ENCODE results near the gene MALL. TPM values are rescaled to one million over a fixed set of nuclear protein-coding genes. Genes with fewer than 3 reads are reported as not detected.
A peak's percentile ranks its signal among the peaks of the same experiment; 100 is the strongest.
"Not testable (repeated sequence)": the region's sequence is repeated elsewhere in the genome, so short reads cannot be mapped to it uniquely, and the experiment has no call there.

Gene MALL
- total and polyA plus RNA-seq, 4 donors = 1.6 to 4.2 (median 2.7) TPM

DNA sequence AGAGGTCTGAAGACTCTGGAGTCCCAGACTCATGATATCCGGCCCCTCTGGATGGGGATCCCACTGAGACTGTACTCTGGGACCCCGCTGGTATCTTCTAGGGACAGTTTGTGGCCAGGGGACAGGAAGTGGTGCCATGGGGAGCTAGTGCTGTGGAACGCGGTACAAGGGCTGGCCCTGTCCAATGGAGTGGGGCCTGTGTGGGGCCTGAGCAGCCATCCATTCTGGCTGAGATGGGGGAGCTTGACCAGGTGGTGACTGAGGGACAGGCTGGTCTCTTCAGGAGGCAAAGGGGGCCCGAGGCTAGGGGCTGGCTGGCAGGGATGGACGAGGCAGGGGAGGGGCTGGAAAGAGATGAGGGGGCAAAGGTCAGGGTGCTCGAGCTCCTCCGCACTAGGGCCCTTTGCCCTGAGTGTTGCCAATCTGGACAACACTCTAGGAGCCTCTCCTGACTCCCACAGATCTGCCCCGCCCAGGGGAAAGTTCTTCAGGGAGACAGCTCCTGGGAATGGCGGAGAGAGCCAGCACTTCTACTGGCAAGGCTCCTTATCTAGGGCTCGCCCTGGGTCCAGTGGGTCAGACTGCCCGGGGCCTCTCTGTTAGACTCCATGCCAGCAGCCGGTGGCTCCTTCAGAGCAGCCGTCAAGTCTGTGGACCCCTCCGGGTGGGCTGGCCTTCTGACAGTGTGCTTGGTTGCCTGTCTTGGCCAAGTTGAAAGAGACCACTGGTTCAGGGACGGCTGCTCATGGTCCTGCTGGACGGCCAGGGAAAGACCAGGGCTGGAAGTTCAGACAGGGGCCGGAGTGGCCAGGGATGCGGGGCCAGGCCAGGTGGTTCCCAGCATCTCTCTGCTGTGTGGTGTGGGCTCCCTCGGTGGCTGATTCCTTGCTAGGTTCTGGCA lies 12.3 kb downstream of the MALL start (continued):
- TF ChIP-seq TAF1 (conservative IDR thresholded peaks at IDR 0.05) = no peak
- TF ChIP-seq RXRA (IDR thresholded peaks at IDR 0.05) = no peak
- TF ChIP-seq, protein P1, sequence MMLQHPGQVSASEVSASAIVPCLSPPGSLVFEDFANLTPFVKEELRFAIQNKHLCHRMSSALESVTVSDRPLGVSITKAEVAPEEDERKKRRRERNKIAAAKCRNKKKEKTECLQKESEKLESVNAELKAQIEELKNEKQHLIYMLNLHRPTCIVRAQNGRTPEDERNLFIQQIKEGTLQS (IDR thresholded peaks at IDR 0.05) = no peak
- TF ChIP-seq SP1 (IDR thresholded peaks at IDR 0.05) = no peak
- TF ChIP-seq, protein P2, sequence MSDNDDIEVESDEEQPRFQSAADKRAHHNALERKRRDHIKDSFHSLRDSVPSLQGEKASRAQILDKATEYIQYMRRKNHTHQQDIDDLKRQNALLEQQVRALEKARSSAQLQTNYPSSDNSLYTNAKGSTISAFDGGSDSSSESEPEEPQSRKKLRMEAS (IDR thresholded peaks at IDR 0.05) = no peak

DNA sequence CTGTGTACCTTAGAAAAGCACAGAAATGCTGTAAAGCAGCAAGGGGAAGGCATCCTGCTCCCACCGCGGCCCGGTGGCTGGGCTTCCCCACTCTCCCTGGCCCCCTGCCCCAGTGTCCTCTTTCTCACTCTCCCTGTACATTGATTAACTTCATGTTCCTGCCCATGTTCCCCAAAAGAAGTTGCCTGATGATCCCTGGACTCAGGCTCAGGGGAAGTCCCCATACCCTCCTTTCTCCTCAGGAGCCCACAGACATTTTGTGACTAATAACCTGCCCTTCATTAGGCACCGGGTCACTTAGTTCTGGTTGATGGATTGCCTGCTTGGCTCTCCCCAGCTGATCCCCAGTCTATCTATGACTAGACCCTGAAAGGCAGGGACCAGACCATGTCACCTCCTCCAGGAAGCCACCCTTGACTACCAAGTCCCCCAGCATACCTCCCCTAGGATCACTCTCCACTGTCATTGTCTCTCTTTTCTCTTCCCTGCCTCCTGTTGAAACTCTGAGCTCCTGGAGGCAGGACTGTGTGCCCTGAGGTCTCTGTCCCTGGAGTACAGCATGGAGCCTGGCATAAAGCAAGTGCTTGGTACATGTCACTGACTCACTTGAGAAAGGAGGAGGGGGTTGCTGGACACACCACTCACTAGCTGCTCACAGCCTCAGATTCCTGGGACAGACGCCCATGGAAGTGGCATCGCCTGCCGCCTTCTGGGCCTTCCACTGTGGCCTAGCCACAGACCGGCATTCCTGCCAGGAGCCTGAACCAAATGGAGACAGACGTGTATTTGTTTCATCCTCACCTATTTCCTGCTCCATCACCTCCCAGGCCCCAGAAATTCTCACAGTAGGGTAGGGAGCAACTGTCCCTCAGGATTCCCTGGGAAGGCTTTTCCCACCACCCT lies 13.5 kb downstream of the MALL start:
- no peaks in the 10 kb centered on the region for H3K27me3 ChIP-seq (ENCODE audit: control insufficient read depth in 4 of 4, insufficient read depth in 4 of 4, low read length in 3 of 4)
- peaks cover 0 to 3% (median under 1%) of the 10 kb centered on the region in 4 donors for H3K4me1 ChIP-seq (ENCODE audit: control insufficient read depth in 4 of 4, insufficient read depth in 4 of 4, low read length in 3 of 4)
- H3K9me3 ChIP-seq (ENCODE audit: control insufficient read depth in 4 of 4, low read length in 3 of 4) = peaks cover 0 to 3% (median 1%) of the 10 kb centered on the region in 4 donors
- no peak overlapping the region for H3K9ac ChIP-seq (ENCODE audit: low read depth in 1 of 2, low read length in 2 of 2)
- H3K4me3 ChIP-seq (ENCODE audit: low read depth in 1 of 3, low read length in 3 of 3) = no peak overlapping the region
- no peaks in the 10 kb centered on the region for H3K36me3 ChIP-seq (ENCODE audit: control insufficient read depth in 4 of 4, insufficient read depth in 3 of 4, low read depth in 1 of 4, low read length in 3 of 4)
- TF ChIP-seq SP1 (IDR thresholded peaks at IDR 0.05) (no peak), GABPA (IDR thresholded peaks at IDR 0.05 in 1 of 2, conservative IDR thresholded peaks at IDR 0.05 in 1 of 2) (no peak), EGR1 (IDR thresholded peaks at IDR 0.05; ENCODE audit: low read depth in 2 of 2) (no peak), TAF1 (conservative IDR thresholded peaks at IDR 0.05) (no peak), HNF4A (conservative IDR thresholded peaks at IDR 0.05) (no peak), RAD21 (IDR thresholded peaks at IDR 0.05) (no peak), NR2F2 (IDR thresholded peaks at IDR 0.05) (no peak)
- TF ChIP-seq, protein P2 (IDR thresholded peaks at IDR 0.05) = no peak
- peak overlapping the region; percentile 56 to 80 for H3K27ac ChIP-seq (ENCODE audit: low read depth in 1 of 2, low read length in 2 of 2)
- 81% methylated on average over 9 of the region's 9 CpGs for WGBS
- DNase-seq (ENCODE audit: low spot score) = peak; percentile 17

DNA sequence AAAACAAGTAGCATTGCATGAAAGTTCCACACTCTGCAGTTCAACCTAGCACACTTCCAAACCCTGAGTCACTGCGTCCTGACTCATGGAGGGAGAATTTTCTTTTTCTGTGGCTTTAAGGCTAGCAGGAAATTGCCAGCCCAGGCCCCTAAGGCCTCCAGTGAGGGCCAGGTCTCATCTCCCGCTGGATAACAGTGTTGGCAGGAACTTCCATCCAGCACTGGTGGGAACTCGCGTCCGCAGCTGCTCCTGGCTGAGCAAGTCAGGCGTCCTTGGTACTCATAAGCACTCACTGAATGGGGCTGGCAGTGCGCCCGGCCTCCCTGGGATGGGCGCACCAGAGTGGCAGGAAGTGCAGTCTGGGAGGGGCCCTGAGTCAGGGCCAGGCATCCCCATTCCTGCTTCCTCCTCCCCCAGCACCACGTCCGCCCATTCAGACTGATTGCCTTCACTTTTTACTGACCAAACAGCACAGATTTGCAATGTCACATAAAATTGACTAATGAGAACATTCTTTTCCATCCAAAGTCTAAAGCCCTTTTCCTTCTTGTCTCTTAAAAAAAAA lies 14.3 kb downstream of the MALL start:
- H3K4me3 ChIP-seq (ENCODE audit: low read depth in 1 of 3, low read length in 3 of 3) = no peak overlapping the region
- TF ChIP-seq FOXA1 (IDR thresholded peaks at IDR 0.05) = no peak
- TF ChIP-seq SP1 (IDR thresholded peaks at IDR 0.05) = peak; percentile 63
- peak; percentile 22 to 64 for TF ChIP-seq JUND (IDR thresholded peaks at IDR 0.05)
- TF ChIP-seq NR2F2 (IDR thresholded peaks at IDR 0.05) = peak; percentile 73
- TF ChIP-seq, protein P2 (IDR thresholded peaks at IDR 0.05) = no peak
- TF ChIP-seq RAD21 (IDR thresholded peaks at IDR 0.05) = peak in 1 of 2 donors; percentile 33
- peak; percentile 47 for DNase-seq (ENCODE audit: low spot score)
- H3K9me3 ChIP-seq (ENCODE audit: control insufficient read depth in 4 of 4, low read length in 3 of 4) = no peaks in the 10 kb centered on the region
- H3K27ac ChIP-seq (ENCODE audit: low read depth in 1 of 2, low read length in 2 of 2) = peak overlapping the region; percentile 56 to 80
- no peaks in the 10 kb centered on the region for H3K36me3 ChIP-seq (ENCODE audit: control insufficient read depth in 4 of 4, insufficient read depth in 3 of 4, low read depth in 1 of 4, low read length in 3 of 4)
- 53% methylated on average over 11 of the region's 11 CpGs for WGBS
- H3K9ac ChIP-seq (ENCODE audit: low read depth in 1 of 2, low read length in 2 of 2) = no peak overlapping the region
- H3K4me1 ChIP-seq (ENCODE audit: control insufficient read depth in 4 of 4, insufficient read depth in 4 of 4, low read length in 3 of 4) = peaks cover 0 to 3% (median under 1%) of the 10 kb centered on the region in 4 donors
- H3K27me3 ChIP-seq (ENCODE audit: control insufficient read depth in 4 of 4, insufficient read depth in 4 of 4, low read length in 3 of 4) = no peaks in the 10 kb centered on the region

DNA sequence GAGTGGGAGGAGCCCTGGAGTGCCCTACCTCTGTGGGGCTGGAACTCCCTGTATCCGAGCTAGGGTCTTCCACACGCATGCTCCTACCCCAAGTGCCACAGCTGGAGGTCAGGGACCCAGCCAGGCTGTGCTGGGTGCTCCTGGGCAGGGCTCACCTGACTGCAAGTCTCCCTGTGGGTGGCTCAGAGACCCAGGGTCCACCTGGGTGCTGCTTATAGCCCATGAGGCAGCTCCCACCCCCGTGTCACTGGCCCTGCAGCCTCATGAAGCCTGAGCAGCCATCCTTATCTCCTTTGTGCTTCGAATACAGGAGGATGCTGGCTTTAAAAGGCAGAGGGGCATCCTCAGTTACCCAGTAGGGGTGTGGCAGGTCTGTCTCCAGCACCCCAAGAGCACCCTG lies 14.7 kb downstream of the MALL start:
- not testable (repeated sequence) for H3K4me3 ChIP-seq (ENCODE audit: low read depth in 1 of 3, low read length in 3 of 3); H3K9ac ChIP-seq (ENCODE audit: low read depth in 1 of 2, low read length in 2 of 2); H3K36me3 ChIP-seq (ENCODE audit: control insufficient read depth in 4 of 4, insufficient read depth in 3 of 4, low read depth in 1 of 4, low read length in 3 of 4); H3K27me3 ChIP-seq (ENCODE audit: control insufficient read depth in 4 of 4, insufficient read depth in 4 of 4, low read length in 3 of 4); H3K4me1 ChIP-seq (ENCODE audit: control insufficient read depth in 4 of 4, insufficient read depth in 4 of 4, low read length in 3 of 4); H3K9me3 ChIP-seq (ENCODE audit: control insufficient read depth in 4 of 4, low read length in 3 of 4)
- H3K27ac ChIP-seq (ENCODE audit: low read depth in 1 of 2, low read length in 2 of 2) = peak overlapping the region in 1 of 2 donors; percentile 55
- WGBS = 79% methylated on average over 4 of the region's 4 CpGs
- DNase-seq (ENCODE audit: low spot score) = peak; percentile 27

Measured in liver (tissue), 9 donors.